ENCODE data around the gene AGAP1.

AGAP1 gene

GRCh38 chr2:235583925-235584637 lies 90.2 kb downstream of the AGAP1 start:
- no peaks in the 10 kb centered on the region for H3K27me3 Mint-ChIP-seq
- H3K27ac Mint-ChIP-seq: no peak overlapping the region
- H3K4me1 Mint-ChIP-seq: no peaks in the 10 kb centered on the region
- no peaks in the 10 kb centered on the region for H3K9me3 Mint-ChIP-seq
- no peak overlapping the region for H3K4me3 Mint-ChIP-seq
- ATAC-seq: no peak
- no peak for DNase-seq

GRCh38 chr2:235584638-235585007 lies 90.8 kb downstream of the AGAP1 start:
- Mint-ChIP-seq H3K27me3 (no peaks in the 10 kb centered on the region), H3K4me3 (no peak overlapping the region), H3K9me3 (no peaks in the 10 kb centered on the region), H3K4me1 (no peaks in the 10 kb centered on the region), H3K27ac (no peak overlapping the region)
- ATAC-seq (no peak), DNase-seq (no peak)

- H3K9me3 Mint-ChIP-seq: no peaks in the 10 kb centered on the region
- H3K4me3 Mint-ChIP-seq: no peak overlapping the region
- H3K27me3 Mint-ChIP-seq: peaks cover 2% of the 10 kb centered on the region
- DNase-seq (no peak), ATAC-seq (no peak)
- H3K4me1 Mint-ChIP-seq: no peaks in the 10 kb centered on the region
- H3K27ac Mint-ChIP-seq: no peak overlapping the region
Measured at GRCh38 chr2:235587202-235587601, 93.4 kb downstream of the AGAP1 start.

- no peak for DNase-seq
- Mint-ChIP-seq H3K27me3 (peaks cover 12% of the 10 kb centered on the region), H3K4me1 (no peaks in the 10 kb centered on the region), H3K9me3 (no peaks in the 10 kb centered on the region), H3K27ac (no peak overlapping the region), H3K4me3 (no peak overlapping the region)
- no peak for ATAC-seq
Measured at GRCh38 chr2:235588750-235589149, 94.9 kb downstream of the AGAP1 start.

DNA sequence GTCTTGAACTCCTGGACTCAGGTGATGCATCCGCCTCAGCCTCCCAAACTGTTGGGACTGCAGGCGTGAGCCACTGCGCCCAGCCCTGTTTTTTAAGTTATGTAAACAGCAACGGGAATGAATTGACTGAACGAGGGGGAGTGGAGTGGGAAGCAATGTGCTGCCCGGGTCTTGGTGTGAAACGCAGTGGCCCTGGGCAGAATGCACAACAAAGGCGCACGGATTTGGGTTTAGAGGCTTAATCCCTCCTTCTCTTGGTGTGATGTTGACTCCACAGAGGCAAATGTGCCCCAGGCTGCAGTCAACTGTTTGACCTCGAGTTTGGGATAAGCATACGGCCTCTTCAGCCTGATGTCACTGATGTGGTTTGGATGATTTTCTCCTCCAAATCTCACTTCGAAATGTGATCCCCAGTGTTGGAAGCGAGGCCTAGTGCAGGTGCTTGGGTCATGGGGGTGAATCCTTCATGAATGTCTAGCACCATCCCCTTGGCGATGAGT lies 97.4 kb downstream of the AGAP1 start:
- no peaks in the 10 kb centered on the region for H3K4me1 Mint-ChIP-seq
- ATAC-seq: no peak
- peak overlapping the region in 1 of 2 donors; percentile 71 for H3K27ac Mint-ChIP-seq
- peaks cover 12% of the 10 kb centered on the region for H3K27me3 Mint-ChIP-seq
- H3K9me3 Mint-ChIP-seq: no peaks in the 10 kb centered on the region
- no peak for DNase-seq
- H3K4me3 Mint-ChIP-seq: no peak overlapping the region

- Mint-ChIP-seq H3K4me1 (no peaks in the 10 kb centered on the region), H3K27me3 (peaks cover 12% of the 10 kb centered on the region), H3K27ac (peak overlapping the region; percentile 21 to 91), H3K9me3 (no peaks in the 10 kb centered on the region), H3K4me3 (no peak overlapping the region)
- no peak for DNase-seq
- ATAC-seq: no peak
Measured at GRCh38 chr2:235591921-235592320, 98.1 kb downstream of the AGAP1 start.

DNA sequence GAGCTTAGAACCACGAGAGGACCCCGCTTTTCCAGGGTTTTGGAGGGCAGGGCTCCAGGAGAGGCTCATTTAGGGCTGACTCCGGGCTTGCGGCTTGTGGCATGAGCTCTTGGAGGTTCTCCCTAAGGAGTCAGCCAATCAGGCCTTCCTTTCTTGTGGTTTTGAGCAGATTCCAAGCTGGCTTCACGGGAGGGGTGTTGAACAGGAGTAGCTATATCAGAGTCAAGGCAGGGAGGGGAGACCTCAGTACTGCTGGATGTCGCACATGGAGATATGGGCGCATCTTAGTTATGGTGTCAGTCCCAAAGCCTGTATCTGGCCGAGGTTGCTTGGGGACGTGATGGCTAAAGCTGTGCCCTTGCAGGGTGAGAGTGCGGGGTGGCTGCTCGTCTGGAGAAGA lies 98.6 kb downstream of the AGAP1 start:
- Mint-ChIP-seq H3K4me3 (no peak overlapping the region), H3K27ac (no peak overlapping the region), H3K4me1 (no peaks in the 10 kb centered on the region), H3K9me3 (no peaks in the 10 kb centered on the region), H3K27me3 (peaks cover 12% of the 10 kb centered on the region)
- DNase-seq: no peak
- no peak for ATAC-seq

GRCh38 chr2:235592836-235593235 lies 99.0 kb downstream of the AGAP1 start:
- Mint-ChIP-seq H3K4me1 (no peaks in the 10 kb centered on the region), H3K4me3 (no peak overlapping the region), H3K27ac (no peak overlapping the region), H3K27me3 (peaks cover 12% of the 10 kb centered on the region), H3K9me3 (no peaks in the 10 kb centered on the region)
- ATAC-seq: no peak
- DNase-seq: no peak

GRCh38 chr2:235594041-235594440 lies 100.2 kb downstream of the AGAP1 start:
- Mint-ChIP-seq H3K4me1 (no peaks in the 10 kb centered on the region), H3K9me3 (no peaks in the 10 kb centered on the region), H3K27me3 (peaks cover 12% of the 10 kb centered on the region), H3K27ac (no peak overlapping the region), H3K4me3 (no peak overlapping the region)
- ATAC-seq (no peak), DNase-seq (no peak)

- Mint-ChIP-seq H3K4me3 (no peak overlapping the region), H3K4me1 (no peaks in the 10 kb centered on the region), H3K27me3 (peaks cover 12% of the 10 kb centered on the region), H3K9me3 (no peaks in the 10 kb centered on the region), H3K27ac (no peak overlapping the region)
- no peak for ATAC-seq
- no peak for DNase-seq
Measured at GRCh38 chr2:235594964-235595363, 101.1 kb downstream of the AGAP1 start.

DNA sequence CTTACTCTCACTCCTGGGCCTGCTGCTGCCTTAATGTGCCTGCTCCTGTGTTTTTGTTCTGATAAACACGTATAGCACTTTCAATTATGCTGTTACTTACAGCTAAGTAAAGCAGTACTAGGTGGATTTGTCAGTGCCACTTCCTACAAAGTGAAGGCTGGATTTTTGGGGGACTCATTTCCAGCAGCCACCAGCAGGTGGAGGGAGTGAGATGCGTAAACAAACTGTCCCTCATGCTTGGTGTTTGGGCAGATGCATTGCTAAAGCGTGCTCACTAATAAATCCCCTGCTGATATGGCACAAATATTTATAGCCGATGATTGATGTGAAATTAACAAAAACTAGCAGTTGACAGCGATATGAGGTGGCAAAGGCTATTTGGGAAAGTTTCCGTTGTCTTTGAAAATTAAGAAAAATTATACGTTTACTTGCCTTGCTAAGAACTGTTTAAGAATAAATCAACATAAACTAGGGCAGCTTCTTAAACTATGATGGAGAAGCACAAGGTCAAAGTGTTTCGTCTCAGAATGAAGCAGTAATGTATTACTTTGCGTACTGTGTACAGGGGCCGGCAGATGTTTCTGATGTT lies 101.7 kb downstream of the AGAP1 start:
- H3K27ac Mint-ChIP-seq: no peak overlapping the region
- H3K27me3 Mint-ChIP-seq: peaks cover 12% of the 10 kb centered on the region
- H3K4me1 Mint-ChIP-seq: no peaks in the 10 kb centered on the region
- no peaks in the 10 kb centered on the region for H3K9me3 Mint-ChIP-seq
- peak; percentile 25 to 38 for DNase-seq
- H3K4me3 Mint-ChIP-seq: no peak overlapping the region
- peak; percentile 42 for ATAC-seq

DNA sequence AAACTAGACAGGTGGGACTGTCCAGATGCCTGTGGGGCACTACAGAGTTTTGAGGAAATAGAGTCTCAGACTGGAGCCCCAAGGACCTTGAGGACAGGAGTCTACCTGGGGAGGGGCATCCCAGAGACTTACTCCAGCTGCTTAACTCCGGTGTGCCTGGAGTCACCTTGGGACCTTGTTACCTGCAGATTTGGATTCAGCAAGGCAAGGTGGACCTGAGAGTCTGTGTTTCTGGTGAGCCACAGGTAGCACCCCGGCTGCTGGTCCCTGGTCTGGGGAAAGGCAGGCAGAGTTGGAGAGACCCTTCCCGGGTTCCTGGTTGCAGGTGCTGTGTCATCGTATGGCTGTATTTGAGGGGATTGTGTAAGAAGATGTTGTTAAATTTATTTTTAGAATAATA lies 102.4 kb downstream of the AGAP1 start:
- H3K27me3 Mint-ChIP-seq: peaks cover 19% of the 10 kb centered on the region
- H3K4me3 Mint-ChIP-seq: no peak overlapping the region
- ATAC-seq (no peak), DNase-seq (no peak)
- no peaks in the 10 kb centered on the region for H3K4me1 Mint-ChIP-seq
- no peak overlapping the region for H3K27ac Mint-ChIP-seq
- H3K9me3 Mint-ChIP-seq: no peaks in the 10 kb centered on the region

DNA sequence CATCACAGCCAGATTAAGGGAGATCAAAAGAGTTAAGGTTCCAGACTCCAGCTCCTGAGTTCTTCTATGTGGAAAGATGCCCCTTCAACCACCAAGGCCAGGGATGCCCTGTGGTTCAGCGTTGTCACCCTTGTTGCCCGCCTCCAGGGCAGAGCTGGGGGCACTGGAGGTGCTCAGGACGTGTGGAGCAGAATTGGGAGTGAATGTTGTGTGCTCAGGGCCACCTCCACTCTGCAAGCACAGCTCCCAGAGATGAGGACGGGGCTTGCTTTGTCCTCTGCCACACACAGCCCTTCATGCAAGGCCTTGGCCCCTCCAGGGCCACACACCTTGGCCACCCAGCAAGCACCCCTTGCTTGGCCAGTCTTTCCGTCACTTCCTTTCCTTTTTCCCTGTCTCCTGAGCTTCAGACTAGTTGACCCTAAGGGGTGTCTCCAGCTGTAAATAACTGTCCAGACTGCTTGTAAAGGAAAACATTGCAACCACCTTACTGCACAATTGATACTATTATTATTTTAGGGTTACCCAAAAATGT lies 103.3 kb downstream of the AGAP1 start:
- peaks cover 19% of the 10 kb centered on the region for H3K27me3 Mint-ChIP-seq
- ATAC-seq: no peak
- H3K4me3 Mint-ChIP-seq: no peak overlapping the region
- no peak overlapping the region for H3K27ac Mint-ChIP-seq
- peaks cover under 1 to 3% of the 10 kb centered on the region in 2 donors for H3K9me3 Mint-ChIP-seq
- no peak for DNase-seq
- no peaks in the 10 kb centered on the region for H3K4me1 Mint-ChIP-seq

- no peak overlapping the region for H3K4me3 Mint-ChIP-seq
- H3K9me3 Mint-ChIP-seq: peaks cover 6 to 11% of the 10 kb centered on the region in 2 donors
- DNase-seq (no peak), ATAC-seq (no peak)
- H3K27me3 Mint-ChIP-seq: peaks cover 10% of the 10 kb centered on the region
- no peak overlapping the region for H3K27ac Mint-ChIP-seq
- no peaks in the 10 kb centered on the region for H3K4me1 Mint-ChIP-seq
Measured at GRCh38 chr2:235598026-235598425, 104.2 kb downstream of the AGAP1 start.

- Mint-ChIP-seq H3K27ac (no peak overlapping the region), H3K9me3 (peaks cover 13 to 19% of the 10 kb centered on the region in 2 donors), H3K27me3 (peaks cover 9% of the 10 kb centered on the region), H3K4me1 (no peaks in the 10 kb centered on the region), H3K4me3 (no peak overlapping the region)
- no peak for ATAC-seq
- no peak for DNase-seq
Measured at GRCh38 chr2:235598532-235599531, 105.0 kb downstream of the AGAP1 start.
